Muscle layer of colon (tissue), 2 donors: Measurements from ENCODE around the gene CNTNAP2.
"Not testable (repeated sequence)": the region's sequence is repeated elsewhere in the genome, so short reads cannot be mapped to it uniquely, and the experiment has no call there.

Source experiments
- H3K27ac ChIP-seq: one replicate; pipeline ENCODE4 v1.7.0; 2013; ENCODE audit warnings: low read depth, mild to moderate bottlenecking, low read length, moderate library complexity
- H3K27me3 ChIP-seq, 2 donors: one replicate each; pipeline ENCODE4 v1.7.0; 2013; ENCODE audit warnings: low read length in 2 of 2, mild to moderate bottlenecking in 2 of 2; ENCODE audit not compliant: insufficient read depth in 2 of 2, control insufficient read depth in 1 of 2
- H3K36me3 ChIP-seq: one replicate; pipeline ENCODE4 v1.7.0; 2013; ENCODE audit warnings: mild to moderate bottlenecking, low read length; ENCODE audit not compliant: insufficient read depth
- H3K4me1 ChIP-seq: one replicate; pipeline ENCODE4 v1.7.0; 2013; ENCODE audit warnings: mild to moderate bottlenecking, low read length; ENCODE audit not compliant: insufficient read depth
- H3K4me3 ChIP-seq, 2 donors: one replicate each; pipeline ENCODE4 v1.7.0; 2013; ENCODE audit warnings: low read length in 2 of 2, low read depth in 1 of 2, mild to moderate bottlenecking in 1 of 2, moderate library complexity in 1 of 2
- H3K9ac ChIP-seq: one replicate; pipeline ENCODE4 v1.7.0; 2013; ENCODE audit warnings: low read length
- H3K9me3 ChIP-seq: one replicate; pipeline ENCODE4 v1.7.0; 2013; ENCODE audit warnings: mild to moderate bottlenecking, low read length
- donor health status: abdominal sarcoma.
- donor health status: Adenocarcinoma of cecum.

The CNTNAP2 gene

GRCh38 chr7:147570390-147570789, 1453.8 kb downstream of the CNTNAP2 start:
- Histone ChIP-seq H3K36me3 (no peaks in the 10 kb centered on the region), H3K4me1 (no peaks in the 10 kb centered on the region), H3K27me3 (no peaks in the 10 kb centered on the region), H3K27ac (no peak overlapping the region), H3K9ac (no peak overlapping the region), H3K9me3 (no peaks in the 10 kb centered on the region), H3K4me3 (no peak overlapping the region)

- Histone ChIP-seq H3K4me3 (no peak overlapping the region), H3K4me1 (no peaks in the 10 kb centered on the region), H3K9me3 (no peaks in the 10 kb centered on the region), H3K27me3 (no peaks in the 10 kb centered on the region), H3K36me3 (no peaks in the 10 kb centered on the region), H3K9ac (no peak overlapping the region), H3K27ac (no peak overlapping the region)
These were observed 1455.0 kb downstream of the CNTNAP2 start for GRCh38 chr7:147571436-147572185.

- Histone ChIP-seq H3K9me3 (no peaks in the 10 kb centered on the region), H3K9ac (no peak overlapping the region), H3K4me3 (no peak overlapping the region), H3K4me1 (no peaks in the 10 kb centered on the region), H3K27me3 (no peaks in the 10 kb centered on the region), H3K36me3 (no peaks in the 10 kb centered on the region), H3K27ac (no peak overlapping the region)
These were observed 1461.6 kb downstream of the CNTNAP2 start for GRCh38 chr7:147578196-147578595.

GRCh38 chr7:147579148-147579547, 1462.5 kb downstream of the CNTNAP2 start:
- Histone ChIP-seq H3K27me3 (no peaks in the 10 kb centered on the region), H3K36me3 (no peaks in the 10 kb centered on the region)

GRCh38 chr7:147584771-147585193, 1468.2 kb downstream of the CNTNAP2 start:
- Histone ChIP-seq H3K27me3 (no peaks in the 10 kb centered on the region), H3K4me3 (no peak overlapping the region), H3K9me3 (no peaks in the 10 kb centered on the region), H3K9ac (no peak overlapping the region), H3K4me1 (no peaks in the 10 kb centered on the region), H3K27ac (no peak overlapping the region), H3K36me3 (no peaks in the 10 kb centered on the region)

More at GRCh38 chr7:147579148-147579547, 1462.5 kb downstream of the CNTNAP2 start:
- no peak overlapping the region for H3K27ac ChIP-seq
- H3K9ac ChIP-seq: no peak overlapping the region
- H3K4me1 ChIP-seq: no peaks in the 10 kb centered on the region
- H3K4me3 ChIP-seq: no peak overlapping the region
- no peaks in the 10 kb centered on the region for H3K9me3 ChIP-seq

- Histone ChIP-seq H3K4me1 (no peaks in the 10 kb centered on the region), H3K36me3 (no peaks in the 10 kb centered on the region), H3K9ac (no peak overlapping the region), H3K9me3 (no peaks in the 10 kb centered on the region), H3K27ac (no peak overlapping the region), H3K27me3 (no peaks in the 10 kb centered on the region), H3K4me3 (no peak overlapping the region)
These were observed 1469.5 kb downstream of the CNTNAP2 start for GRCh38 chr7:147586110-147586509.

GRCh38 chr7:147586526-147586925, 1469.9 kb downstream of the CNTNAP2 start:
- no peak overlapping the region for H3K4me3 ChIP-seq
- H3K9ac ChIP-seq: no peak overlapping the region
- H3K36me3 ChIP-seq: no peaks in the 10 kb centered on the region
- H3K4me1 ChIP-seq: no peaks in the 10 kb centered on the region
- H3K27ac ChIP-seq: no peak overlapping the region
- no peaks in the 10 kb centered on the region for H3K27me3 ChIP-seq
- no peaks in the 10 kb centered on the region for H3K9me3 ChIP-seq

GRCh38 chr7:147593271-147594057, 1476.9 kb downstream of the CNTNAP2 start:
- H3K4me1 ChIP-seq: no peaks in the 10 kb centered on the region
- no peak overlapping the region for H3K9ac ChIP-seq
- no peaks in the 10 kb centered on the region for H3K9me3 ChIP-seq
- no peak overlapping the region for H3K27ac ChIP-seq
- H3K36me3 ChIP-seq: no peaks in the 10 kb centered on the region
- no peaks in the 10 kb centered on the region for H3K27me3 ChIP-seq
- H3K4me3 ChIP-seq: no peak overlapping the region

GRCh38 chr7:147595042-147595441, 1478.4 kb downstream of the CNTNAP2 start:
- Histone ChIP-seq H3K36me3 (no peaks in the 10 kb centered on the region), H3K9me3 (no peaks in the 10 kb centered on the region), H3K9ac (no peak overlapping the region), H3K4me1 (no peaks in the 10 kb centered on the region), H3K4me3 (no peak overlapping the region), H3K27me3 (no peaks in the 10 kb centered on the region), H3K27ac (no peak overlapping the region)

GRCh38 chr7:147598687-147599086, 1482.1 kb downstream of the CNTNAP2 start:
- not testable (repeated sequence) for H3K4me3 ChIP-seq, H3K27ac ChIP-seq, H3K9ac ChIP-seq, H3K27me3 ChIP-seq, H3K36me3 ChIP-seq, H3K4me1 ChIP-seq, H3K9me3 ChIP-seq

GRCh38 chr7:147605323-147605722, 1488.7 kb downstream of the CNTNAP2 start:
- no peak overlapping the region for H3K4me3 ChIP-seq
- no peak overlapping the region for H3K27ac ChIP-seq
- H3K27me3 ChIP-seq: no peaks in the 10 kb centered on the region

More at GRCh38 chr7:147605323-147605722, 1488.7 kb downstream of the CNTNAP2 start:
- no peaks in the 10 kb centered on the region for H3K4me1 ChIP-seq
- H3K9me3 ChIP-seq: no peaks in the 10 kb centered on the region
- no peak overlapping the region for H3K9ac ChIP-seq
- no peaks in the 10 kb centered on the region for H3K36me3 ChIP-seq
